ENCODE results near the gene SDK1. TPM values are rescaled to one million over a fixed set of nuclear protein-coding genes. Genes with fewer than 3 reads are reported as not detected.

SDK1 gene
- total RNA-seq, 1 donor from 2014 or later: 5.4 TPM

- Mint-ChIP-seq H3K9me3 (ENCODE audit: unreplicated experiment) (no peaks in the 10 kb centered on the region), H3K36me3 (ENCODE audit: unreplicated experiment) (no peaks in the 10 kb centered on the region), H3K4me1 (ENCODE audit: unreplicated experiment) (no peaks in the 10 kb centered on the region), H3K4me3 (ENCODE audit: unreplicated experiment) (no peak overlapping the region), H3K27me3 (ENCODE audit: unreplicated experiment) (no peaks in the 10 kb centered on the region), H3K27ac (ENCODE audit: unreplicated experiment) (no peak overlapping the region)
- no peak for TF ChIP-seq CTCF (IDR thresholded peaks at IDR 0.05)
- DNase-seq (ENCODE audit: extremely low spot score, unreplicated experiment): no peak
Measured at GRCh38 chr7:4191046-4191445, 890.0 kb downstream of the SDK1 start.

GRCh38 chr7:4191525-4191924 lies 890.5 kb downstream of the SDK1 start:
- DNase-seq (ENCODE audit: extremely low spot score, unreplicated experiment): no peak
- H3K9me3 Mint-ChIP-seq (ENCODE audit: unreplicated experiment): no peaks in the 10 kb centered on the region
- H3K36me3 Mint-ChIP-seq (ENCODE audit: unreplicated experiment): no peaks in the 10 kb centered on the region
- no peaks in the 10 kb centered on the region for H3K27me3 Mint-ChIP-seq (ENCODE audit: unreplicated experiment)
- H3K4me3 Mint-ChIP-seq (ENCODE audit: unreplicated experiment): no peak overlapping the region
- H3K4me1 Mint-ChIP-seq (ENCODE audit: unreplicated experiment): no peaks in the 10 kb centered on the region
- H3K27ac Mint-ChIP-seq (ENCODE audit: unreplicated experiment): no peak overlapping the region
- TF ChIP-seq CTCF (IDR thresholded peaks at IDR 0.05): no peak

GRCh38 chr7:4195660-4196059 lies 894.6 kb downstream of the SDK1 start:
- H3K27ac Mint-ChIP-seq (ENCODE audit: unreplicated experiment): no peak overlapping the region
- no peak for TF ChIP-seq CTCF (IDR thresholded peaks at IDR 0.05)
- no peak overlapping the region for H3K4me3 Mint-ChIP-seq (ENCODE audit: unreplicated experiment)
- no peak for DNase-seq (ENCODE audit: extremely low spot score, unreplicated experiment)
- H3K36me3 Mint-ChIP-seq (ENCODE audit: unreplicated experiment): no peaks in the 10 kb centered on the region
- H3K4me1 Mint-ChIP-seq (ENCODE audit: unreplicated experiment): no peaks in the 10 kb centered on the region
- H3K27me3 Mint-ChIP-seq (ENCODE audit: unreplicated experiment): no peaks in the 10 kb centered on the region
- H3K9me3 Mint-ChIP-seq (ENCODE audit: unreplicated experiment): no peaks in the 10 kb centered on the region

- H3K4me1 Mint-ChIP-seq (ENCODE audit: unreplicated experiment): no peaks in the 10 kb centered on the region
- DNase-seq (ENCODE audit: extremely low spot score, unreplicated experiment): no peak
- TF ChIP-seq CTCF (IDR thresholded peaks at IDR 0.05): no peak
- no peaks in the 10 kb centered on the region for H3K36me3 Mint-ChIP-seq (ENCODE audit: unreplicated experiment)
- no peaks in the 10 kb centered on the region for H3K9me3 Mint-ChIP-seq (ENCODE audit: unreplicated experiment)
- H3K4me3 Mint-ChIP-seq (ENCODE audit: unreplicated experiment): no peak overlapping the region
- H3K27ac Mint-ChIP-seq (ENCODE audit: unreplicated experiment): no peak overlapping the region
- H3K27me3 Mint-ChIP-seq (ENCODE audit: unreplicated experiment): no peaks in the 10 kb centered on the region
Measured at GRCh38 chr7:4196121-4196819, 895.2 kb downstream of the SDK1 start.

- H3K9me3 Mint-ChIP-seq (ENCODE audit: unreplicated experiment): no peaks in the 10 kb centered on the region
- no peak overlapping the region for H3K27ac Mint-ChIP-seq (ENCODE audit: unreplicated experiment)
- H3K4me1 Mint-ChIP-seq (ENCODE audit: unreplicated experiment): no peaks in the 10 kb centered on the region
- H3K27me3 Mint-ChIP-seq (ENCODE audit: unreplicated experiment): no peaks in the 10 kb centered on the region
- no peak overlapping the region for H3K4me3 Mint-ChIP-seq (ENCODE audit: unreplicated experiment)
- DNase-seq (ENCODE audit: extremely low spot score, unreplicated experiment): no peak
- H3K36me3 Mint-ChIP-seq (ENCODE audit: unreplicated experiment): no peaks in the 10 kb centered on the region
- no peak for TF ChIP-seq CTCF (IDR thresholded peaks at IDR 0.05)
Measured at GRCh38 chr7:4198301-4198700, 897.2 kb downstream of the SDK1 start.

Data from osteocyte (in vitro differentiated cells).